Ramos (cell line): Measurements from ENCODE around the gene FOXP3.

ENCODE experiments used
- in situ Hi-C: fragments of 300-500 bp; cut with MboI; formaldehyde crosslinking; loops from one replicate; pipeline ENCODE4 v1.14.3; 2022; ENCODE audit warnings: low sequenced_read_pairs; ENCODE audit not compliant: unreplicated experiment

The FOXP3 gene

GRCh38 chrX:49250578-49250977 is 13.9 kb downstream of the FOXP3 start:
- in situ Hi-C loops, result no loop called here

- in situ Hi-C loops, result no loop called here
Measured at GRCh38 chrX:49250066-49250465, 14.4 kb downstream of the FOXP3 start.

- in situ Hi-C loops, result no loop called here
Measured at GRCh38 chrX:49249616-49250015, 14.9 kb downstream of the FOXP3 start.

GRCh38 chrX:49249071-49249470 is 15.4 kb downstream of the FOXP3 start:
- in situ Hi-C loops, result no loop called here

GRCh38 chrX:49247916-49248811 is 16.3 kb downstream of the FOXP3 start:
- in situ Hi-C loops, result no loop called here

- in situ Hi-C loops, result no loop called here
Measured at GRCh38 chrX:49247346-49247745, 17.2 kb downstream of the FOXP3 start.

- in situ Hi-C loops, result no loop called here
Measured at GRCh38 chrX:49246541-49246940, 18.0 kb downstream of the FOXP3 start.

- in situ Hi-C loops, result no loop called here
Measured at GRCh38 chrX:49244207-49244606, 20.3 kb downstream of the FOXP3 start.

GRCh38 chrX:49243166-49243565 is 21.3 kb downstream of the FOXP3 start:
- in situ Hi-C loops, result no loop called here

- in situ Hi-C loops, result no loop called here
Measured at GRCh38 chrX:49242545-49243066, 21.9 kb downstream of the FOXP3 start.

- in situ Hi-C loops, result no loop called here
Measured at GRCh38 chrX:49238735-49239134, 25.8 kb downstream of the FOXP3 start.

GRCh38 chrX:49237060-49237459 is 27.4 kb downstream of the FOXP3 start:
- in situ Hi-C loops, result no loop called here

- in situ Hi-C loops, result no loop called here
Measured at GRCh38 chrX:49233887-49234555, 30.5 kb downstream of the FOXP3 start.

- in situ Hi-C loops, result no loop called here
Measured at GRCh38 chrX:49233176-49233575, 31.3 kb downstream of the FOXP3 start, which contains the start of gene CACNA1F. Gene CACNA1F (minus strand): TSS chrX:49233340. CDS start chrX:49233309, 31 bp downstream.

GRCh38 chrX:49232525-49232924 is 32.0 kb downstream of the FOXP3 start:
- in situ Hi-C loops, result no loop called here

- in situ Hi-C loops, result no loop called here
Measured at GRCh38 chrX:49231333-49232000, 33.0 kb downstream of the FOXP3 start.

GRCh38 chrX:49230500-49231232 is 33.8 kb downstream of the FOXP3 start:
- in situ Hi-C loops, result no loop called here

- in situ Hi-C loops, result no loop called here
Measured at GRCh38 chrX:49228185-49228584, 36.3 kb downstream of the FOXP3 start.

- in situ Hi-C loops, result no loop called here
Measured at GRCh38 chrX:49227726-49228125, 36.8 kb downstream of the FOXP3 start.

GRCh38 chrX:49226946-49227345 is 37.6 kb downstream of the FOXP3 start:
- in situ Hi-C loops, result no loop called here
